HG03460 (cell line): ENCODE measurements around the gene COP1.

ENCODE experiments used
- ATAC-seq: cut with Tn5 transposase; IDR thresholded peaks from one replicate; pipeline ENCODE4 v1.9.1; 2021; ENCODE audit not compliant: unreplicated experiment

COP1 gene

GRCh38 chr1:175976865-175977642 lies 230.0 kb downstream of the COP1 start:
- ATAC-seq: no peak

GRCh38 chr1:175969231-175969630 lies 237.9 kb downstream of the COP1 start:
- ATAC-seq: no peak

GRCh38 chr1:175968486-175969172 lies 238.5 kb downstream of the COP1 start:
- ATAC-seq: no peak

- ATAC-seq: no peak
Measured at GRCh38 chr1:175963740-175964139, 243.3 kb downstream of the COP1 start.

GRCh38 chr1:175960169-175960568 lies 246.9 kb downstream of the COP1 start:
- no peak for ATAC-seq

GRCh38 chr1:175951627-175952026 lies 255.5 kb downstream of the COP1 start:
- ATAC-seq: no peak

- ATAC-seq: no peak
Measured at GRCh38 chr1:175947771-175948170, 259.3 kb downstream of the COP1 start.

- no peak for ATAC-seq
Measured at GRCh38 chr1:175944591-175944990, 262.5 kb downstream of the COP1 start.

GRCh38 chr1:175941164-175941563 lies 265.9 kb downstream of the COP1 start:
- ATAC-seq: no peak

GRCh38 chr1:175936736-175937135 lies 270.4 kb downstream of the COP1 start:
- ATAC-seq: no peak

GRCh38 chr1:175935566-175936115 lies 271.4 kb downstream of the COP1 start:
- no peak for ATAC-seq

- ATAC-seq: no peak
Measured at GRCh38 chr1:175935166-175935565, 271.9 kb downstream of the COP1 start.

- ATAC-seq: no peak
Measured at GRCh38 chr1:175933801-175934200, 273.3 kb downstream of the COP1 start.

GRCh38 chr1:175927944-175928343 lies 279.1 kb downstream of the COP1 start:
- no peak for ATAC-seq

GRCh38 chr1:175922254-175922881 lies 284.7 kb downstream of the COP1 start:
- ATAC-seq: no peak

GRCh38 chr1:175920381-175920780 lies 286.7 kb downstream of the COP1 start:
- no peak for ATAC-seq

GRCh38 chr1:175919001-175919400 lies 288.1 kb downstream of the COP1 start:
- ATAC-seq: no peak

GRCh38 chr1:175918364-175918801 lies 288.7 kb downstream of the COP1 start:
- no peak for ATAC-seq

- ATAC-seq: no peak
Measured at GRCh38 chr1:175914115-175914514, 293.0 kb downstream of the COP1 start.

GRCh38 chr1:175911138-175911537 lies 295.9 kb downstream of the COP1 start:
- ATAC-seq: no peak

- no peak for ATAC-seq
Measured at GRCh38 chr1:175906370-175906769, 300.7 kb downstream of the COP1 start.

GRCh38 chr1:175904808-175905207 lies 302.3 kb downstream of the COP1 start:
- no peak for ATAC-seq
